Neural cell (in vitro differentiated cells): ENCODE data around the gene RARRES2. TPM values are rescaled to one million over a fixed set of nuclear protein-coding genes. Genes with fewer than 3 reads are reported as not detected.

Experiments
- polyA plus RNA-seq: library from polyadenylated mRNA; depleted of rRNA; stranded (reverse); fragments of >200 nt; gene quantifications from 2 replicates; pipeline ENCODE4 v1.2.3, GENCODE V29; 2014

Gene RARRES2
- polyA plus RNA-seq, 1 donor from 2014 or later: 0.71 TPM

Other genes starting within 250 kb of the RARRES2 start
- gene LRRC61, start 18.3 kb downstream of the RARRES2 start, polyA plus RNA-seq: 1.2 and 5.0 TPM in 2 replicates
- gene ACTR3C, start 18.1 kb downstream of the RARRES2 start, polyA plus RNA-seq: not detected in 2 replicates
- gene REPIN1, start 27.2 kb upstream of the RARRES2 start, polyA plus RNA-seq: 95.5 and 127 TPM in 2 replicates
- 16.8 and 24.9 TPM in 2 replicates for gene ZNF775, start 37.7 kb upstream of the RARRES2 start, polyA plus RNA-seq
- gene GIMAP8, start 109.0 kb upstream of the RARRES2 start, polyA plus RNA-seq: not detected in 2 replicates
- gene GIMAP7, start 173.2 kb upstream of the RARRES2 start, polyA plus RNA-seq: not detected in 2 replicates
- gene GIMAP4, start 225.8 kb upstream of the RARRES2 start, polyA plus RNA-seq: not detected in 2 replicates